GM12878 (cell line): ENCODE measurements around the gene ATP1B2. TPM values are rescaled to one million over a fixed set of nuclear protein-coding genes. Genes with fewer than 3 reads are reported as not detected.

Source experiments
- ATAC-seq: fragments of 200-7000 bp; cut with Tn5 transposase; 3 replicates; pipeline ENCODE4 v1.9.1; 2020; ENCODE audit warnings: mild to moderate bottlenecking, moderate library complexity
- BruUV-seq: library from RNA; stranded (reverse); fragments of 400-500 nt; replicated peaks from 2 replicates; lab custom pipeline; 2021; lab: Mats Ljungman, UMichigan
- CTCF ChIA-PET: fragments of 300-600 bp; sonication (Branson Sonifier 250); formaldehyde crosslinking; extraction: SDS; loops from one replicate; lab custom pipeline; 2021; ENCODE audit warnings: inconsistent platforms; lab: Yijun Ruan, JAX
- POLR2A ChIA-PET: fragments of 350-600 bp; formaldehyde crosslinking; extraction: SDS; loops from one replicate; lab custom pipeline; 2021; ENCODE audit warnings: inconsistent platforms; lab: Charles Lee
- RAD21 ChIA-PET: fragments of 300-600 bp; sonication (Branson Sonifier 250); formaldehyde crosslinking; loops from one replicate; lab custom pipeline; 2023; ENCODE audit warnings: antibody characterized with exemption; ENCODE audit not compliant: unreplicated experiment; lab: Charles Lee
- SMC1A ChIA-PET: fragments of 300-600 bp; sonication (Branson Sonifier 250); formaldehyde crosslinking; loops from one replicate; lab custom pipeline; 2023; ENCODE audit not compliant: unreplicated experiment, uncharacterized antibody; lab: Charles Lee
- DNase-seq: peaks from one replicate; pipeline ENCODE4 v3.0.0-alpha.2; 2011; ENCODE audit warnings: low read depth, low spot score
- FAIRE-seq: peaks from 3 replicates; lab custom pipeline; 2011; peaks lifted over from hg19 to GRCh38; lab: Jason Lieb, UNC
- H2AFZ ChIP-seq: 2 replicates; pipeline ENCODE4 v1.6.0; 2011; ENCODE audit warnings: low read depth, low read length, control low read depth; ENCODE audit not compliant: control insufficient read depth
- H3K27ac ChIP-seq: 2 replicates; pipeline ENCODE4 v1.5.1; 2011; ENCODE audit warnings: control low read depth; ENCODE audit not compliant: control insufficient read depth, insufficient read depth
- H3K27me3 ChIP-seq, 2 experiments: replicated peaks in 1 of 2; 2 replicates each; pipeline versions ENCODE4 v1.6.0 to v1.6.1; 2011; ENCODE audit warnings: low read length in 1 of 2; ENCODE audit not compliant: control insufficient read depth in 2 of 2, insufficient read depth in 2 of 2
- H3K36me3 ChIP-seq, 2 experiments: 2 replicates each; pipeline ENCODE4 v1.5.1; 2011; ENCODE audit warnings: low read length in 1 of 2; ENCODE audit not compliant: control insufficient read depth in 2 of 2, insufficient read depth in 2 of 2
- H3K4me1 ChIP-seq: 2 replicates; pipeline ENCODE4 v1.6.1; 2011; ENCODE audit warnings: mild to moderate bottlenecking, low read length, moderate library complexity, mixed read lengths; ENCODE audit not compliant: control insufficient read depth, insufficient read depth
- H3K4me2 ChIP-seq: 2 replicates; pipeline ENCODE4 v1.6.0; 2011; ENCODE audit warnings: control low read depth; ENCODE audit not compliant: control insufficient read depth, insufficient read depth
- H3K4me3 ChIP-seq: fragments of 200-600 bp; sonication (generic); 2 replicates; pipeline ENCODE4 v1.5.1; 2016
- H3K79me2 ChIP-seq: 2 replicates; pipeline ENCODE4 v1.6.0; 2011; ENCODE audit warnings: low read length; ENCODE audit not compliant: control insufficient read depth, insufficient read depth
- H3K9ac ChIP-seq: 2 replicates; pipeline ENCODE4 v1.8.0; 2011; ENCODE audit warnings: low read length, control low read depth, mixed read lengths; ENCODE audit not compliant: control insufficient read depth, insufficient read depth
- H3K9me3 ChIP-seq: replicated peaks from 3 replicates; pipeline ENCODE4 v1.5.1; 2011; ENCODE audit warnings: mild to moderate bottlenecking, low read length; ENCODE audit not compliant: control insufficient read depth, insufficient read depth
- H4K20me1 ChIP-seq: 2 replicates; pipeline ENCODE4 v1.6.0; 2011; ENCODE audit not compliant: control insufficient read depth, insufficient read depth
- CHD2 ChIP-seq: IDR thresholded peaks from 2 replicates; pipeline ENCODE4 v1.6.1; 2011; ENCODE audit warnings: low read depth, low read length, improper control_type of control experiment, borderline replicate concordance
- EGR1 ChIP-seq, 2 experiments: IDR thresholded peaks; 1 replicate in 1 of 2; 2 replicates in 1 of 2; pipeline ENCODE4 v1.6.1; 2011 to 2012; ENCODE audit warnings: low read depth in 2 of 2, low read length in 2 of 2, borderline replicate concordance in 1 of 2, mild to moderate bottlenecking in 1 of 2, moderate library complexity in 1 of 2
- FOXK2 ChIP-seq: fragments of 450-650 bp; IDR thresholded peaks from 2 replicates; pipeline ENCODE4 v1.6.1; 2017; ENCODE audit warnings: mild to moderate bottlenecking, moderate library complexity
- SMC3 ChIP-seq: IDR thresholded peaks from 2 replicates; pipeline ENCODE4 v1.6.1; 2011; ENCODE audit warnings: low read length, improper control_type of control experiment, borderline replicate concordance
- SUZ12 ChIP-seq: fragments of 200-600 bp; sonication (generic); IDR thresholded peaks from one replicate; pipeline ENCODE4 v1.6.1; 2018; ENCODE audit warnings: antibody characterized with exemption, mild to moderate bottlenecking; ENCODE audit not compliant: unreplicated experiment
- ZNF274 ChIP-seq: IDR thresholded peaks from one replicate; pipeline ENCODE4 v1.8.0; 2011; ENCODE audit not compliant: insufficient read length, insufficient read depth
- WGBS: methylation state at CpG from one replicate; pipeline ENCODE4 v1.1.6; 2016; ENCODE audit warnings: low lambda C conversion rate; ENCODE audit not compliant: insufficient replicate concordance, insufficient coverage; ENCODE audit errors: missing lambda C conversion rate; 5-methylcytosine and 5-hydroxymethylcytosine counted together
- in situ Hi-C: fragments of 300-500 bp; cut with MboI; formaldehyde crosslinking; loops from 9 replicates; pipeline ENCODE4 v1.14.3; 2018; ENCODE audit warnings: mixed read lengths
- intact Hi-C: fragments of 100-400 bp; cut with micrococcal nuclease; formaldehyde crosslinking; loops from one replicate; pipeline ENCODE4 v1.14.2; 2022; ENCODE audit not compliant: unreplicated experiment
- polyA plus RNA-seq, 11 experiments: library from polyadenylated mRNA; depleted of rRNA in 4 of 11; unstranded in 6 of 11; stranded (reverse) in 5 of 11; fragments of >200 nt; fragmentation: Nextera tagmentation in 4 of 11; fragmentation: Illumina TruSeq in 1 of 11; extraction: Ambion mirVana in 4 of 11; extraction: Trizol in 1 of 11; gene quantifications; 1 replicate in 1 of 11; 2 replicates in 10 of 11; pipeline versions ENCODE4 v1.2.1 to v1.2.3, GENCODE V29; 2011 to 2016; ENCODE audit warnings: inconsistent platforms in 2 of 11, missing spikeins in 2 of 11, low read depth in 1 of 11
- total RNA-seq, 4 experiments: library from RNA; depleted of rRNA in 3 of 4; stranded (reverse); fragments of >200 nt in 3 of 4; fragmentation: Illumina TruSeq in 1 of 4; extraction: Trizol in 1 of 4; gene quantifications; 2 replicates each; pipeline versions ENCODE4 v1.2.1 to v1.2.3, GENCODE V29; 2013 to 2021

ATP1B2 gene
- total and polyA plus RNA-seq, 10 of the 15 experiments (the other 5 are each of a cell fraction or from before 2014, with no cell fraction given), result 0.03 to 0.29 (median 0.15) TPM; not detected in 3

DNA sequence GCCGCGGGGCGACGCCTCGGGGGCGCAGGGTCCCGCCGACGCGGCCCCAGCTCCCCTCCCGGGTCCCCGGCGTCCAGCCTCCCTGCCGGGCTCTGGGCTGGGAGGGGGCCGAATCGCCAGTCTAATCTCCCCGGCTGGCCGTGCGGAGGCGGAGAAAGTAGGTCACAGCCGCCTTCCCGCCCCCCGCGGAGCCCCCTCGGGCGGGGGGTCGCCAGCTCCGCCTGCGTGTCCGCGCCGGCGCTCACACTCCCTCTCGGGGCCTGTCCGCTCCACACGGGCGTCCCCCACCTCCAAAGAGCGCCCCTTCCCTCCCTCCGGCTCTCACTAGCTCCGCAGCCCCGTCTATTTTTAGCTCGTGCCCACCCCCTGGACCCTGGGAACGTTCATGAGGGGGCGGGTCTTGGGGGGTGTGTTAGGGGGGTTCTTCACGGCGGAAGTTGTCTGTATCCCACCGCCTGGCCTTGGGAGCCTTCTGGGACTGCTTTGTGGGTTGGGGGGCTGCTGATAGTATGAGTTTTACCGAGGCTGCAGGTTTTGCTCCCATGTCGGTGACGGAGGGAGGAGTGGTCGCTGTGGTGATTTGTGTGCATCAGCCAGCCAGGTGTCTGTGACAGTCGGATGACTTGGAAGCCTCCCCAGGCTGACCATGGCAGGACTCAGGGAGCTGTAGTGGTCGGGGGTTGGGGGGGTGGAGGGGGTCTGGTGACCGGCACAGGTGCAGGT lies 1.1 kb downstream of the ATP1B2 start:
- ChIA-PET SMC1A (no interaction called here), POLR2A (interaction anchor here (0.6 to 1.8 kb wide), 4 partner anchors 9 to 248 kb away, joined by 3 to 8 read pairs (median 6); partner anchors contain the start of gene TP53), CTCF (interaction anchor here (0.6 to 1.2 kb wide), 3 partner anchors 9 to 1116 kb away, joined by 3 to 4 read pairs (median 3); no protein-coding TSS in a partner anchor), RAD21 (interaction anchor here (0.9 kb wide), 1 partner anchor 35 kb away, joined by 3 read pairs; the partner anchor contains the start of gene TP53)
- Histone ChIP-seq H3K9ac (no peak overlapping the region), H2AFZ (no peak overlapping the region), H4K20me1 (no peaks in the 10 kb centered on the region), H3K4me3 (no peak overlapping the region), H3K4me2 (no peak overlapping the region; the same call in 1 of the 2 replicates), H3K36me3 (no peaks in the 10 kb centered on the region), H3K27me3 (peaks cover 5 to 11% of the 10 kb centered on the region in 2 experiments), H3K9me3 (no peaks in the 10 kb centered on the region), H3K27ac (no peak overlapping the region), H3K79me2 (no peaks in the 10 kb centered on the region), H3K4me1 (peaks cover 3% of the 10 kb centered on the region; the same call in 1 of the 2 replicates)
- ATAC-seq, result no peak
- no peak for DNase-seq
- no peak for FAIRE-seq
- TF ChIP-seq EGR1 (IDR thresholded peaks at IDR 0.05; ENCODE audit: borderline replicate concordance in 1 of 2, low read depth in 2 of 2, low read length in 2 of 2) (0 out of 3 replicates have a peak, but pooled peaks of 1 of the 2 experiments have one; percentile 5), FOXK2 (no peak), SUZ12 (peak; percentile 14), ZNF274 (no peak), SMC3 (no peak), CHD2 (no peak)
- intact Hi-C loops (no loop called here), in situ Hi-C loops (no loop called here)
- WGBS, result 10% methylated on average over 33 of the region's 54 CpGs
- BruUV-seq, result no TSS peak
